Neural cell (in vitro differentiated cells): Measurements from ENCODE around the gene ACAN.

ENCODE experiments used
- EZH2 ChIP-seq: fragments of 200-600, 300-800 bp; shearing (Covaris generic), sonication (generic); IDR thresholded peaks from 2 replicates; pipeline ENCODE4 v1.6.1; 2014; ENCODE audit warnings: antibody characterized with exemption, low read length, borderline replicate concordance, mild to moderate bottlenecking; ENCODE audit not compliant: insufficient read depth, poor library complexity, severe bottlenecking
- MXI1 ChIP-seq: fragments of 450-650 bp; conservative IDR thresholded peaks from 2 replicates; pipeline ENCODE4 v1.6.1; 2014; ENCODE audit warnings: antibody characterized with exemption, mild to moderate bottlenecking; ENCODE audit not compliant: poor library complexity, severe bottlenecking
- POLR2AphosphoS5 ChIP-seq: IDR thresholded peaks from 2 replicates; pipeline ENCODE4 v1.6.1; 2012
- TAF1 ChIP-seq: IDR thresholded peaks from 2 replicates; pipeline ENCODE4 v1.6.1; 2012; ENCODE audit warnings: low read depth
- TF ChIP-seq, protein P1 (sequence below): fragments of 450-650 bp; IDR thresholded peaks from 2 replicates; pipeline ENCODE4 v1.5.1; 2014; ENCODE audit warnings: antibody characterized with exemption, mild to moderate bottlenecking, moderate library complexity; ENCODE audit not compliant: poor library complexity, severe bottlenecking

DNA sequence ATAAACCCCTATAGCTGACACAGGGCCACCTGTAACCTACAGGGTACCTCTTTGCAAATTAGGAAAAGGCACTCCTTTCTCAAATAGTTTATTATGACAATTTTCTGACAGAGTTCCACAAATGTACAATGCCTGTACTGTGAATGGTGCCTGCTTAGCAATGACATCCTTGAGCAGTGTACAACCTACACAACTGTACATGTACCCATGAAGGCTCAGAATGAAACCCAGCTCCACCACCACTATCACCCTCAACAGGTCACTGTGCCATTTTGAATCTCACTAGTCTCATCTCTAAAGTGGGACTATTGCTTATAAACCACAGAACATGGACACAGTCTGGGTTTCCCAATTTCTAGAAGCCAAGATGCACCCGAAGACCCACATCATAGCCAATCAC is 102.9 kb downstream of the ACAN start:
- TF ChIP-seq, protein P1, sequence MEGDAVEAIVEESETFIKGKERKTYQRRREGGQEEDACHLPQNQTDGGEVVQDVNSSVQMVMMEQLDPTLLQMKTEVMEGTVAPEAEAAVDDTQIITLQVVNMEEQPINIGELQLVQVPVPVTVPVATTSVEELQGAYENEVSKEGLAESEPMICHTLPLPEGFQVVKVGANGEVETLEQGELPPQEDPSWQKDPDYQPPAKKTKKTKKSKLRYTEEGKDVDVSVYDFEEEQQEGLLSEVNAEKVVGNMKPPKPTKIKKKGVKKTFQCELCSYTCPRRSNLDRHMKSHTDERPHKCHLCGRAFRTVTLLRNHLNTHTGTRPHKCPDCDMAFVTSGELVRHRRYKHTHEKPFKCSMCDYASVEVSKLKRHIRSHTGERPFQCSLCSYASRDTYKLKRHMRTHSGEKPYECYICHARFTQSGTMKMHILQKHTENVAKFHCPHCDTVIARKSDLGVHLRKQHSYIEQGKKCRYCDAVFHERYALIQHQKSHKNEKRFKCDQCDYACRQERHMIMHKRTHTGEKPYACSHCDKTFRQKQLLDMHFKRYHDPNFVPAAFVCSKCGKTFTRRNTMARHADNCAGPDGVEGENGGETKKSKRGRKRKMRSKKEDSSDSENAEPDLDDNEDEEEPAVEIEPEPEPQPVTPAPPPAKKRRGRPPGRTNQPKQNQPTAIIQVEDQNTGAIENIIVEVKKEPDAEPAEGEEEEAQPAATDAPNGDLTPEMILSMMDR: no peak
- no peak for TF ChIP-seq TAF1
- no peak for TF ChIP-seq MXI1
- TF ChIP-seq EZH2: no peak
- no peak for TF ChIP-seq POLR2AphosphoS5
